Panc1 (cell line): ENCODE data around the gene SLC22A7. TPM values are rescaled to one million over a fixed set of nuclear protein-coding genes. Genes with fewer than 3 reads are reported as not detected.

Source experiments
- ATAC-seq: fragments of 200-7000 bp; cut with Tn5 transposase; 2 replicates; pipeline ENCODE4 v1.9.1; 2020; ENCODE audit warnings: mild to moderate bottlenecking, moderate library complexity
- BruUV-seq: library from RNA; stranded (reverse); fragments of 400-500 nt; replicated peaks from 2 replicates; lab custom pipeline; 2021; lab: Mats Ljungman, UMichigan
- CTCF ChIA-PET: fragments of 300-600 bp; sonication (Branson Sonifier 250); formaldehyde crosslinking; loops from one replicate; lab custom pipeline; 2022; ENCODE audit warnings: antibody characterized with exemption; lab: Charles Lee
- POLR2A ChIA-PET: fragments of 300-600 bp; sonication (Branson Sonifier 250); formaldehyde crosslinking; loops from one replicate; lab custom pipeline; 2022; ENCODE audit warnings: antibody characterized with exemption; lab: Charles Lee
- DNase-seq: peaks from one replicate; pipeline ENCODE4 v3.0.0-alpha.2; 2010; ENCODE audit warnings: low read depth, low spot score
- H3K27ac ChIP-seq: 2 replicates; pipeline ENCODE4 v1.5.1; 2011; ENCODE audit warnings: mild to moderate bottlenecking, low read length, inconsistent platforms
- H3K27me3 ChIP-seq: fragments of 200-500 bp; sonication (Bioruptor generic); 2 replicates; pipeline ENCODE4 v1.6.0; 2014; ENCODE audit warnings: low read length, inconsistent platforms; ENCODE audit not compliant: control insufficient read depth, insufficient read depth
- H3K36me3 ChIP-seq: fragments of 200-500 bp; sonication (Bioruptor generic); 2 replicates; pipeline ENCODE4 v1.5.1; 2014; ENCODE audit warnings: inconsistent platforms, mild to moderate bottlenecking, low read length, moderate library complexity; ENCODE audit not compliant: control insufficient read depth, insufficient read depth
- H3K4me1 ChIP-seq: 2 replicates; pipeline ENCODE4 v1.5.1; 2011; ENCODE audit warnings: inconsistent platforms, mild to moderate bottlenecking, low read length, moderate library complexity; ENCODE audit not compliant: control insufficient read depth, insufficient read depth
- H3K4me3 ChIP-seq, 2 experiments: 2 replicates each; pipeline ENCODE4 v1.5.1; 2011 to 2012; ENCODE audit warnings: low read depth in 2 of 2, low read length in 2 of 2, mild to moderate bottlenecking in 2 of 2, inconsistent platforms in 1 of 2, moderate library complexity in 1 of 2
- H3K9me3 ChIP-seq: fragments of 200-500 bp; sonication (Bioruptor generic); 2 replicates; pipeline ENCODE4 v1.5.1; 2014; ENCODE audit warnings: low read depth, mild to moderate bottlenecking, inconsistent platforms, low read length, moderate library complexity; ENCODE audit not compliant: control insufficient read depth, insufficient read depth
- POLR2AphosphoS5 ChIP-seq: IDR thresholded peaks from 2 replicates; pipeline ENCODE4 v1.6.1; 2012; ENCODE audit warnings: mild to moderate bottlenecking, low read depth, low read length, moderate library complexity
- SIN3A ChIP-seq: IDR thresholded peaks from 2 replicates; pipeline ENCODE4 v1.6.1; 2012; ENCODE audit warnings: low read depth, mild to moderate bottlenecking, low read length, moderate library complexity, borderline replicate concordance; ENCODE audit not compliant: insufficient read depth
- TCF7L2 ChIP-seq: IDR thresholded peaks from 2 replicates; pipeline ENCODE4 v1.6.1; 2011; ENCODE audit warnings: mild to moderate bottlenecking, low read depth, low read length, inconsistent platforms
- in situ Hi-C: cut with HindIII; loops from 2 replicates; pipeline ENCODE4 v1.10.0; 2016; ENCODE audit warnings: low sequenced_read_pairs, low pct_unique_long_range_greater_than_20kb
- intact Hi-C: fragments of 100-400 bp; cut with micrococcal nuclease; formaldehyde crosslinking; loops from one replicate; pipeline ENCODE4 v1.10.0; 2022; ENCODE audit not compliant: unreplicated experiment
- total RNA-seq: library from RNA; stranded (reverse); gene quantifications from one replicate; pipeline ENCODE4 v1.2.1, GENCODE V29; 2021; ENCODE audit not compliant: unreplicated experiment
- TF ChIP-seq, protein P1 (sequence below), 2 experiments: IDR thresholded peaks; 2 replicates each; pipeline ENCODE4 v1.6.1; 2011 to 2012; ENCODE audit warnings: low read depth in 2 of 2, control low read depth in 1 of 2, low read length in 1 of 2, mild to moderate bottlenecking in 1 of 2, moderate library complexity in 1 of 2; ENCODE audit not compliant: insufficient read depth in 1 of 2
- TF ChIP-seq, protein P2 (sequence below): fragments of 450-650 bp; IDR thresholded peaks from 2 replicates; pipeline ENCODE4 v1.5.1; 2017; ENCODE audit warnings: mild to moderate bottlenecking

SLC22A7 gene
- total RNA-seq, 1 experiment from 2014 or later = not detected

DNA sequence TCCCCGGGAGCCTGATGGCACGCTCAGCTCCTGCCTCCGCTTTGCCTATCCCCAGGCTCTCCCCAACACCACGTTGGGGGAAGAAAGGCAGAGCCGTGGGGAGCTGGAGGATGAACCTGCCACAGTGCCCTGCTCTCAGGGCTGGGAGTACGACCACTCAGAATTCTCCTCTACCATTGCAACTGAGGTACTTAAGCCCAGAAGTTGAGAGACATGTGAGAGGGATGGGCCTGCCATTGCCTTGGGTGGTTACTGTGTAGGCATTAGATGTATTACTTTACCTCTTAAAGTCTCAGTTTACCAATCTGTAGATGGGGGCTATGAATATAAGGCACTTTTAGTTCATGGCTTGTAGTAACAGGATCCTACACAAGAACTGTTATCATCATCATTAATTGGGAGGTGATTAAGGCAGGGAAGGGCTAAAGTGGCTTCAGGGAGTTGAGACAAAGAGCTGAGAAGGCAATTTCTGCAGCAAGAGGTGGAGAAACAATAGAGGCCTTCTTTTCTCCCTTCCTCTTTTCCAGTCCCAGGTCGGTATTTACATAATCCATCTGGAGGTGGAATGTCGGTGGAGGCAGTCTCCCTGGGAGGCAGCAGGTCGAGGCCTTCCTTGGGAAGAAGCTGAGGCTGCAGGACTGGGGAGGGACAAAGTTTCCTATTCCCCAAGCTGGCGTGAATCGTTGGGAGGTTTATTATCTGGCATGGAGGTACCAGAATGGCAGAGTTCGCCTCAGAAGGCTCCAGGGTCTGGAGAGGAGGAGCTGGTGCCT, 691 bp downstream of the SLC22A7 start:
- intact Hi-C loops = no loop called here
- POLR2A ChIA-PET = no interaction called here
- ATAC-seq = no peak

DNA sequence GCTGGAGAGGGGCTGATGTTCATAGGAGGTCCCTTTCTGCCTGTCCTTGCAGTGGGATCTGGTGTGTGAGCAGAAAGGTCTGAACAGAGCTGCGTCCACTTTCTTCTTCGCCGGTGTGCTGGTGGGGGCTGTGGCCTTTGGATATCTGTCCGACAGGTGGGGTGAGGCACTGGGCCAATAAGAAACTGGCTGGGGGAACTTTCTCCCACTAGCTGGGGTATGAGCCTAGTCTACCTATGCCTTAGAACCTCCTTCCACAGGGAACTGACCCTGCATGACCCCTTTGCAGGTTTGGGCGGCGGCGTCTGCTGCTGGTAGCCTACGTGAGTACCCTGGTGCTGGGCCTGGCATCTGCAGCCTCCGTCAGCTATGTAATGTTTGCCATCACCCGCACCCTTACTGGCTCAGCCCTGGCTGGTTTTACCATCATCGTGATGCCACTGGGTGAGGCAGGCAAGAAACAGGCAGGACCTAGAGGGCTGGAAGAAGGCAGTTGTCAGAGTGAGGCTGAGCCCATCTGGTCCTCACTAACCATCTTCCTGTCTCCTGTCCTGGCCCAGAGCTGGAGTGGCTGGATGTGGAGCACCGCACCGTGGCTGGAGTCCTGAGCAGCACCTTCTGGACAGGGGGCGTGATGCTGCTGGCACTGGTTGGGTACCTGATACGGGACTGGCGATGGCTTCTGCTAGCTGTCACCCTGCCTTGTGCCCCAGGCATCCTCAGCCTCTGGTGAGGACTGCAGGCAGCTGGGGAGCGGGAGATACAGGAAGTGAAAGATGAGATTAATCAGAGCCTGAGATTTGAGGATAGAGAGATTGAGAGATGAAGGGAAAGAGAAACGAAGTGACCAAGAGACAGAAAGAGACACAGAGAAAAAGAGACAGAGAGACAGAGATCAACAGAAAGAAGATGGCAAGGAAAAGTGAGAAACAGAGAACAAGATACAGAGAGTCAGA, 1.6 kb downstream of the SLC22A7 start:
- CTCF ChIA-PET = interaction anchor here (0.7 kb wide), 1 partner anchor 36 kb away, joined by 3 read pairs; no protein-coding TSS in a partner anchor

More for the DNA sequence above, 691 bp downstream of the SLC22A7 start:
- DNase-seq = no peak
- Histone ChIP-seq H3K4me1 (no peaks in the 10 kb centered on the region), H3K27ac (no peak overlapping the region), H3K27me3 (no peaks in the 10 kb centered on the region), H3K9me3 (no peaks in the 10 kb centered on the region), H3K4me3 (no peak overlapping the region), H3K36me3 (no peaks in the 10 kb centered on the region)
- CTCF ChIA-PET = interaction anchor here (0.7 kb wide), 1 partner anchor 35 kb away, joined by 3 read pairs; no protein-coding TSS in a partner anchor
- TF ChIP-seq POLR2AphosphoS5 (no peak), TCF7L2 (no peak), SIN3A (no peak)
- TF ChIP-seq, protein P1, sequence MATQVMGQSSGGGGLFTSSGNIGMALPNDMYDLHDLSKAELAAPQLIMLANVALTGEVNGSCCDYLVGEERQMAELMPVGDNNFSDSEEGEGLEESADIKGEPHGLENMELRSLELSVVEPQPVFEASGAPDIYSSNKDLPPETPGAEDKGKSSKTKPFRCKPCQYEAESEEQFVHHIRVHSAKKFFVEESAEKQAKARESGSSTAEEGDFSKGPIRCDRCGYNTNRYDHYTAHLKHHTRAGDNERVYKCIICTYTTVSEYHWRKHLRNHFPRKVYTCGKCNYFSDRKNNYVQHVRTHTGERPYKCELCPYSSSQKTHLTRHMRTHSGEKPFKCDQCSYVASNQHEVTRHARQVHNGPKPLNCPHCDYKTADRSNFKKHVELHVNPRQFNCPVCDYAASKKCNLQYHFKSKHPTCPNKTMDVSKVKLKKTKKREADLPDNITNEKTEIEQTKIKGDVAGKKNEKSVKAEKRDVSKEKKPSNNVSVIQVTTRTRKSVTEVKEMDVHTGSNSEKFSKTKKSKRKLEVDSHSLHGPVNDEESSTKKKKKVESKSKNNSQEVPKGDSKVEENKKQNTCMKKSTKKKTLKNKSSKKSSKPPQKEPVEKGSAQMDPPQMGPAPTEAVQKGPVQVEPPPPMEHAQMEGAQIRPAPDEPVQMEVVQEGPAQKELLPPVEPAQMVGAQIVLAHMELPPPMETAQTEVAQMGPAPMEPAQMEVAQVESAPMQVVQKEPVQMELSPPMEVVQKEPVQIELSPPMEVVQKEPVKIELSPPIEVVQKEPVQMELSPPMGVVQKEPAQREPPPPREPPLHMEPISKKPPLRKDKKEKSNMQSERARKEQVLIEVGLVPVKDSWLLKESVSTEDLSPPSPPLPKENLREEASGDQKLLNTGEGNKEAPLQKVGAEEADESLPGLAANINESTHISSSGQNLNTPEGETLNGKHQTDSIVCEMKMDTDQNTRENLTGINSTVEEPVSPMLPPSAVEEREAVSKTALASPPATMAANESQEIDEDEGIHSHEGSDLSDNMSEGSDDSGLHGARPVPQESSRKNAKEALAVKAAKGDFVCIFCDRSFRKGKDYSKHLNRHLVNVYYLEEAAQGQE (IDR thresholded peaks at IDR 0.05; ENCODE audit: insufficient read depth in 1 of 2, low read depth in 2 of 2, low read length in 1 of 2) = no peak
- TF ChIP-seq, protein P2, sequence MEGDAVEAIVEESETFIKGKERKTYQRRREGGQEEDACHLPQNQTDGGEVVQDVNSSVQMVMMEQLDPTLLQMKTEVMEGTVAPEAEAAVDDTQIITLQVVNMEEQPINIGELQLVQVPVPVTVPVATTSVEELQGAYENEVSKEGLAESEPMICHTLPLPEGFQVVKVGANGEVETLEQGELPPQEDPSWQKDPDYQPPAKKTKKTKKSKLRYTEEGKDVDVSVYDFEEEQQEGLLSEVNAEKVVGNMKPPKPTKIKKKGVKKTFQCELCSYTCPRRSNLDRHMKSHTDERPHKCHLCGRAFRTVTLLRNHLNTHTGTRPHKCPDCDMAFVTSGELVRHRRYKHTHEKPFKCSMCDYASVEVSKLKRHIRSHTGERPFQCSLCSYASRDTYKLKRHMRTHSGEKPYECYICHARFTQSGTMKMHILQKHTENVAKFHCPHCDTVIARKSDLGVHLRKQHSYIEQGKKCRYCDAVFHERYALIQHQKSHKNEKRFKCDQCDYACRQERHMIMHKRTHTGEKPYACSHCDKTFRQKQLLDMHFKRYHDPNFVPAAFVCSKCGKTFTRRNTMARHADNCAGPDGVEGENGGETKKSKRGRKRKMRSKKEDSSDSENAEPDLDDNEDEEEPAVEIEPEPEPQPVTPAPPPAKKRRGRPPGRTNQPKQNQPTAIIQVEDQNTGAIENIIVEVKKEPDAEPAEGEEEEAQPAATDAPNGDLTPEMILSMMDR = no peak
- no TSS peak for BruUV-seq
- in situ Hi-C loops = no loop called here

More for the DNA sequence above, 1.6 kb downstream of the SLC22A7 start:
- in situ Hi-C loops = no loop called here
- Histone ChIP-seq H3K9me3 (no peaks in the 10 kb centered on the region), H3K27ac (no peak overlapping the region), H3K4me1 (no peaks in the 10 kb centered on the region), H3K4me3 (no peak overlapping the region), H3K27me3 (no peaks in the 10 kb centered on the region), H3K36me3 (no peaks in the 10 kb centered on the region)
- no TSS peak for BruUV-seq
- DNase-seq (no peak), ATAC-seq (no peak)
- intact Hi-C loops = no loop called here
- TF ChIP-seq SIN3A = no peak
- TF ChIP-seq, protein P1 (IDR thresholded peaks at IDR 0.05; ENCODE audit: insufficient read depth in 1 of 2, low read depth in 2 of 2, low read length in 1 of 2) = no peak
- TF ChIP-seq POLR2AphosphoS5 = no peak
- POLR2A ChIA-PET = no interaction called here
